ENCODE data around the gene OR10J4. TPM values are rescaled to one million over a fixed set of nuclear protein-coding genes. Genes with fewer than 3 reads are reported as not detected.

Gene OR10J4
- total RNA-seq, 1 experiment from 2014 or later, result not detected

DNA sequence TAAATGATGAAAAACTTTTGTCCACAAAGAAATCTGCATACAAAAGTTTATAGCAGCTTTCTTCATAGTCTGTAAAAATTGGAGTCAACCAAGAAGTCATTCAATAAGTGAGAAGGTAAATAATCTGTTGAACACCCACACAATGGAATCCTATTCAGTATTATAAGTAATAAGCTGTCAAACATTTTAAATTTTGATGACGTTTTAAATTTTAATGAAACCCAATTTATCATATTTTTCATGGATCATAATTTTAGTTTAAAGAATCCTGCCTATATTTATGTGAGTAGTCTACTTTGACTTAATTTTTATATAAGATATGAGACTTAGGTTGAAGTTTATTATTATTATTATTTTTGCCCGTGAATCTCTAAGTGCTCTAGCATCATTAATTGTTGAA is 27.5 kb downstream of the OR10J4 start:
- Histone ChIP-seq H3K27ac (no peak overlapping the region), H3K27me3 (no peaks in the 10 kb centered on the region), H3K4me3 (no peak overlapping the region), H3K4me1 (no peaks in the 10 kb centered on the region), H3K9me3 (replicated peaks) (no peaks in the 10 kb centered on the region), H3K36me3 (no peaks in the 10 kb centered on the region)
- DNase-seq, result no peak

GRCh38 chr1:159465191-159465603 is 33.2 kb downstream of the OR10J4 start:
- H3K4me1 ChIP-seq, result no peaks in the 10 kb centered on the region
- no peak overlapping the region for H3K27ac ChIP-seq
- no peak overlapping the region for H3K4me3 ChIP-seq

GRCh38 chr1:159468321-159468720 is 36.3 kb downstream of the OR10J4 start:
- no peak overlapping the region for H3K4me3 ChIP-seq
- no peaks in the 10 kb centered on the region for H3K4me1 ChIP-seq
- H3K27me3 ChIP-seq, result no peaks in the 10 kb centered on the region
- H3K27ac ChIP-seq, result no peak overlapping the region
- H3K9me3 ChIP-seq (replicated peaks), result no peaks in the 10 kb centered on the region
- no peaks in the 10 kb centered on the region for H3K36me3 ChIP-seq
- no peak for DNase-seq

More at GRCh38 chr1:159465191-159465603, 33.2 kb downstream of the OR10J4 start:
- no peak for DNase-seq
- Histone ChIP-seq H3K27me3 (no peaks in the 10 kb centered on the region), H3K36me3 (no peaks in the 10 kb centered on the region), H3K9me3 (replicated peaks) (no peaks in the 10 kb centered on the region)

GRCh38 chr1:159469921-159470533 is 38.0 kb downstream of the OR10J4 start:
- Histone ChIP-seq H3K27me3 (no peaks in the 10 kb centered on the region), H3K4me3 (no peak overlapping the region), H3K9me3 (replicated peaks) (no peaks in the 10 kb centered on the region), H3K27ac (no peak overlapping the region), H3K36me3 (no peaks in the 10 kb centered on the region), H3K4me1 (no peaks in the 10 kb centered on the region)
- DNase-seq, result no peak

DNA sequence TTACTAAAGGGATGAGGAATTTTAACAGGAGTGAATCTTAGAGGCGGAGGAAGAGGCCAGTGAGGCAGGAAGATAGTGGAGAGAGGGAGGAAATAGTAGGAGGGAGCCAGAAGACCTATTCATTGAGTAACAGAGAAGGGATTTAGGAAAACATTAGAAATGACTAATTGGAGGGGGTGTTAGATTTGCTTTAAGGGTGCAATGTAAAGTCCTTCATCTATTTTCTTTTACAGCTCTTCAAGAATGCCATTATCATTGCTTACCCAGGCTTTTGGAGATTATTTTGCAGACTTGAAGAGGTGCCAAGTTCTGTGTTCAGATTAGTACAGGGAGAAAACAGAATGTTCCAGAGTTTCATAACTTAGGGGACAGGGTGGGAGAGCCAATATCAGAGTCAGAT is 41.3 kb downstream of the OR10J4 start:
- no peaks in the 10 kb centered on the region for H3K27me3 ChIP-seq
- no peak overlapping the region for H3K27ac ChIP-seq
- no peaks in the 10 kb centered on the region for H3K36me3 ChIP-seq
- no peaks in the 10 kb centered on the region for H3K4me1 ChIP-seq
- H3K9me3 ChIP-seq (replicated peaks), result no peaks in the 10 kb centered on the region
- no peak overlapping the region for H3K4me3 ChIP-seq
- DNase-seq, result no peak

DNA sequence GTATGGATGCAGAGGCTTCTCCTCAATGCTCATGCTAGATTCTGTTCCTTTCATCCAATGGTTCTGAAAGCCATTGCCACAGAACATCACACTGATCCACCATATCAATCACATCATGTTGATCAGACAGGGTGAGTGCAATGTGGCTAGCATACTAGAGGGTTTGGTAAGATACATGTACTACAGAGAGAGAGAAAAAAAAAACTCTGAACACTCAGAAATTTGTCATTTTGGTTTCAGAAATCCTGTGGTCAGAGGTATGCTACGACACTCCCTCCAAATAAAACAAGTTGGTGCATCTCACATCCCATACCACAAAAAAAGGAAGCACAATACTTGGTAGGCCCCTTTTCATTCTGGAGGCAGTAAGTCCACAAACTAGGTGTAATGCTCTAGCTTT is 42.9 kb downstream of the OR10J4 start:
- Histone ChIP-seq H3K27me3 (no peaks in the 10 kb centered on the region), H3K9me3 (replicated peaks) (no peaks in the 10 kb centered on the region), H3K36me3 (no peaks in the 10 kb centered on the region), H3K27ac (no peak overlapping the region), H3K4me1 (no peaks in the 10 kb centered on the region), H3K4me3 (no peak overlapping the region)
- DNase-seq, result no peak

Other genes with a start within 250 kb of the OR10J4 start
- not detected in 2 replicates for gene ACKR1, start 227.3 kb upstream of the OR10J4 start, total RNA-seq (2014; rRNA removed; shearing (Covaris generic))
- not detected in 2 replicates for gene FCER1A, start 129.9 kb upstream of the OR10J4 start, total RNA-seq (2014; rRNA removed; shearing (Covaris generic))
- gene OR10J1, start 7.5 kb downstream of the OR10J4 start, total RNA-seq (2014; rRNA removed; shearing (Covaris generic)), result not detected in 2 replicates
- gene OR10J5, start 103.8 kb downstream of the OR10J4 start, total RNA-seq (2014; rRNA removed; shearing (Covaris generic)), result not detected in 2 replicates
- gene APCS, start 155.6 kb downstream of the OR10J4 start, total RNA-seq (2014; rRNA removed; shearing (Covaris generic)), result not detected in 2 replicates

All from SJCRH30 (cell line).